ENCODE data around the gene MYADML2.

Gene MYADML2

DNA sequence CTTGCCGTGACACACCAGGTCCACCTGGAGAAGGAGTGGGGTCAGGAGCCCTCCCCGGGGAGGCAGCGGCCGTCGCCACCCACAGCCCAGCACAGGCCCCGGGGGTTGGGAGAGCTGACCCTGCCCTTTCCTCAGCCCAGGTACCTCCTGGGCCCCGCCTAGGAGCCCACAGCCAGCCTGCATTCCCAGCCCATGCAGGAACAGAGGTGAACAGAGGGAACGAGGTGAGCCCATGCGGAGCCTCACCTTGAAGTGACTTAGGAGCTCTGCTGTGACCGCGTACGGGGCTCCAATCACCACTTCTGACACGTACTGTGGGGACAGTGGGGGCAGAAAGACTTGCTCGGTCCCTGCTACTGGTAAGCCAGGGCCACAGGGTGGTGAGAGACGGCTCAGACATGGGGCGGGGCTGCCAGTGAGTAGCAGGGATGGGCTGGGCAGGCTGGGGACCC, 41.6 kb downstream of the MYADML2 start:
- Histone ChIP-seq H3K9me3 (no peaks in the 10 kb centered on the region), H3K4me3 (ENCODE audit: low read depth in 1 of 2, low read length in 1 of 2) (no peak overlapping the region), H3K4me1 (ENCODE audit: control insufficient read depth in 1 of 2, insufficient read depth in 1 of 2, low read depth in 1 of 2, low read length in 1 of 2) (peaks cover 15 to 17% of the 10 kb centered on the region in 2 experiments), H3K27ac (no peak overlapping the region), H3K36me3 (peaks cover 15% of the 10 kb centered on the region), H3K27me3 (peaks cover 38% of the 10 kb centered on the region)
- TF ChIP-seq, protein P1, sequence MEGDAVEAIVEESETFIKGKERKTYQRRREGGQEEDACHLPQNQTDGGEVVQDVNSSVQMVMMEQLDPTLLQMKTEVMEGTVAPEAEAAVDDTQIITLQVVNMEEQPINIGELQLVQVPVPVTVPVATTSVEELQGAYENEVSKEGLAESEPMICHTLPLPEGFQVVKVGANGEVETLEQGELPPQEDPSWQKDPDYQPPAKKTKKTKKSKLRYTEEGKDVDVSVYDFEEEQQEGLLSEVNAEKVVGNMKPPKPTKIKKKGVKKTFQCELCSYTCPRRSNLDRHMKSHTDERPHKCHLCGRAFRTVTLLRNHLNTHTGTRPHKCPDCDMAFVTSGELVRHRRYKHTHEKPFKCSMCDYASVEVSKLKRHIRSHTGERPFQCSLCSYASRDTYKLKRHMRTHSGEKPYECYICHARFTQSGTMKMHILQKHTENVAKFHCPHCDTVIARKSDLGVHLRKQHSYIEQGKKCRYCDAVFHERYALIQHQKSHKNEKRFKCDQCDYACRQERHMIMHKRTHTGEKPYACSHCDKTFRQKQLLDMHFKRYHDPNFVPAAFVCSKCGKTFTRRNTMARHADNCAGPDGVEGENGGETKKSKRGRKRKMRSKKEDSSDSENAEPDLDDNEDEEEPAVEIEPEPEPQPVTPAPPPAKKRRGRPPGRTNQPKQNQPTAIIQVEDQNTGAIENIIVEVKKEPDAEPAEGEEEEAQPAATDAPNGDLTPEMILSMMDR (IDR thresholded peaks at IDR 0.05) = no peak

- H3K27ac ChIP-seq = no peak overlapping the region
- H3K36me3 ChIP-seq = peaks cover 21% of the 10 kb centered on the region
- peaks cover 34% of the 10 kb centered on the region for H3K27me3 ChIP-seq
- H3K4me3 ChIP-seq (ENCODE audit: low read depth in 1 of 2, low read length in 1 of 2) = no peak overlapping the region
- TF ChIP-seq, protein P1 (IDR thresholded peaks at IDR 0.05) = no peak
- H3K4me1 ChIP-seq (ENCODE audit: control insufficient read depth in 1 of 2, insufficient read depth in 1 of 2, low read depth in 1 of 2, low read length in 1 of 2) = peaks cover 9 to 11% of the 10 kb centered on the region in 2 experiments
- no peaks in the 10 kb centered on the region for H3K9me3 ChIP-seq
These were observed 42.2 kb downstream of the MYADML2 start for GRCh38 chr17:81904600-81905423.

GRCh38 chr17:81903896-81904599, 43.0 kb downstream of the MYADML2 start:
- peaks cover 34% of the 10 kb centered on the region for H3K27me3 ChIP-seq
- TF ChIP-seq, protein P1 (IDR thresholded peaks at IDR 0.05) = no peak
- peaks cover 1 to 10% of the 10 kb centered on the region in 2 experiments for H3K4me1 ChIP-seq (ENCODE audit: control insufficient read depth in 1 of 2, insufficient read depth in 1 of 2, low read depth in 1 of 2, low read length in 1 of 2)
- H3K4me3 ChIP-seq (ENCODE audit: low read depth in 1 of 2, low read length in 1 of 2) = no peak overlapping the region
- H3K9me3 ChIP-seq = no peaks in the 10 kb centered on the region
- H3K27ac ChIP-seq = no peak overlapping the region
- peaks cover 29% of the 10 kb centered on the region for H3K36me3 ChIP-seq

- Histone ChIP-seq H3K27me3 (peaks cover 34% of the 10 kb centered on the region), H3K4me1 (ENCODE audit: control insufficient read depth in 1 of 2, insufficient read depth in 1 of 2, low read depth in 1 of 2, low read length in 1 of 2) (peaks cover 0 to 10% of the 10 kb centered on the region in 2 experiments), H3K36me3 (peaks cover 35% of the 10 kb centered on the region), H3K4me3 (ENCODE audit: low read depth in 1 of 2, low read length in 1 of 2) (no peak overlapping the region), H3K27ac (no peak overlapping the region), H3K9me3 (no peaks in the 10 kb centered on the region)
- TF ChIP-seq, protein P1 (IDR thresholded peaks at IDR 0.05) = no peak
These were observed 43.6 kb downstream of the MYADML2 start for GRCh38 chr17:81903415-81903831.

DNA sequence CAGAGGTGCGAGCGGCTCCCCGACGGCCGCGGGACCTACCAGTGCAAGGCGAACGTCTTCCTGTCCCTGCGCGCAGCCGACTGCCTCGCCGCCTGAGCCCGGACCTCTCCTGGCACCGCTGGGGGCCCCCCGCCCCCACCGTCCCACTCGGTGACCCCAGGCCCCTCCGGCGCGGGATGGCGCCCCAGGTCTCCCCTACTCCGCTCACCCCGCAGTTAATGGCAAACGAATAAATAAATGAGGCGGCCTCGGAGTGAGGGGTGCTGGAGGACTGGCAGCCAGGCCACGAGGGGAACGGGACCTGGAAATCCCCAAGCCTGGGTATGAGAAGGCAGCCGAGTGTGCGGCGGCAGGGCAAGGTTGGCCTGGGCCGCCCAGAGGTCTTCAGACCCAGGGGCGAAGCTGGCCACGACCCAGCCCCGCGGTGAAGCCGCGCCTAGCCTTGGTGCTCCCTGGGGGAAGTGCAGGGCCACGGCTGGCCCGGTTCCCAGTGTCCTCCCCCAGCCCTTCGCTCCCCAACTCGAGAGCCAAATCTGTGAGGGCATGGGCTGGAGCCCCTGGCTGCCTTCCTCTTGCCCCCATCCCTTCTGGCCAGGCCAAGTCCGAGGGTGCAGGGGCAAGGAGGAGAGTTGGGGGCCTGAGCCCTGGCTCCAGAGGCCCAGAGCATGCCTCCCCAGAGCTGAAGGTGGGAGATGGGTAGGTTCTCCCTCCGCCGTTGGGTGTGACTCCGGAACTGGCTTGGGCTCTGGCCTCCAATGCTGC, 44.2 kb downstream of the MYADML2 start:
- no peak overlapping the region for H3K4me3 ChIP-seq (ENCODE audit: low read depth in 1 of 2, low read length in 1 of 2)
- peaks cover 0 to 10% of the 10 kb centered on the region in 2 experiments for H3K4me1 ChIP-seq (ENCODE audit: control insufficient read depth in 1 of 2, insufficient read depth in 1 of 2, low read depth in 1 of 2, low read length in 1 of 2)
- H3K9me3 ChIP-seq = no peaks in the 10 kb centered on the region
- H3K36me3 ChIP-seq = peaks cover 41% of the 10 kb centered on the region
- no peak overlapping the region for H3K27ac ChIP-seq
- TF ChIP-seq, protein P1 (IDR thresholded peaks at IDR 0.05) = no peak
- peaks cover 34% of the 10 kb centered on the region for H3K27me3 ChIP-seq
